SK-N-SH (cell line): ENCODE results near the gene ST6GALNAC6. TPM values are rescaled to one million over a fixed set of nuclear protein-coding genes. Genes with fewer than 3 reads are reported as not detected.

Experiments
- CTCF ChIA-PET: fragments of 300-600, 350-600 bp; formaldehyde crosslinking; extraction: SDS; loops from one replicate; lab custom pipeline; 2021; lab: Yijun Ruan, JAX
- POLR2A ChIA-PET: fragments of 350-600 bp; sonication (Branson Sonifier 250); formaldehyde crosslinking; extraction: SDS; loops from one replicate; lab custom pipeline; 2020; ENCODE audit warnings: antibody characterized with exemption, inconsistent platforms; lab: Yijun Ruan, JAX
- DNase-seq: peaks from one replicate; pipeline ENCODE4 v3.0.0; 2012
- H2AFZ ChIP-seq: fragments of 200-600 bp; sonication (generic); 2 replicates; pipeline ENCODE4 v1.8.1; 2016; ENCODE audit warnings: antibody characterized with exemption, mild to moderate bottlenecking, low read depth
- H3F3A ChIP-seq: fragments of 200-600 bp; sonication (generic); replicated peaks from 2 replicates; pipeline ENCODE3; 2016; ENCODE audit warnings: antibody characterized with exemption, mild to moderate bottlenecking; ENCODE audit not compliant: insufficient read depth
- H3K27ac ChIP-seq, 2 experiments: fragments of 200-500 bp in 1 of 2; fragments of 200-600 bp in 1 of 2; sonication (Bioruptor generic) in 1 of 2; sonication (generic), shearing (Covaris generic) in 1 of 2; 2 replicates each; pipeline versions ENCODE4 v1.5.1 to v1.6.1; 2014 to 2016; ENCODE audit warnings: low read depth in 2 of 2, inconsistent platforms in 1 of 2, low read length in 1 of 2, mild to moderate bottlenecking in 1 of 2, mixed read lengths in 1 of 2
- H3K27me3 ChIP-seq: fragments of 200-600 bp; sonication (generic), shearing (Covaris generic); 2 replicates; pipeline ENCODE4 v1.6.1; 2016; ENCODE audit warnings: mixed run types; ENCODE audit not compliant: insufficient read depth
- H3K36me3 ChIP-seq, 2 experiments: fragments of 200-500 bp in 1 of 2; fragments of 200-600 bp in 1 of 2; sonication (Bioruptor generic) in 1 of 2; sonication (generic) in 1 of 2; replicated peaks in 1 of 2; 2 replicates each; pipeline versions ENCODE3 to v1.5.1; 2014 to 2016; ENCODE audit warnings: low read length in 1 of 2, mild to moderate bottlenecking in 1 of 2; ENCODE audit not compliant: insufficient read depth in 2 of 2, control insufficient read depth in 1 of 2
- H3K4me1 ChIP-seq, 2 experiments: fragments of 200-500 bp in 1 of 2; fragments of 200-600 bp in 1 of 2; sonication (Bioruptor generic) in 1 of 2; sonication (generic), shearing (Covaris generic) in 1 of 2; 2 replicates each; pipeline versions ENCODE4 v1.5.1 to v1.6.1; 2014 to 2016; ENCODE audit warnings: low read depth in 1 of 2, low read length in 1 of 2, mixed run types in 1 of 2; ENCODE audit not compliant: insufficient read depth in 2 of 2, control insufficient read depth in 1 of 2
- H3K4me2 ChIP-seq: fragments of 200-600 bp; sonication (generic), shearing (Covaris generic); 2 replicates; pipeline ENCODE4 v1.6.1; 2017; ENCODE audit warnings: mixed run types
- H3K4me3 ChIP-seq, 2 experiments: fragments of 200-500 bp in 1 of 2; fragments of 200-600 bp in 1 of 2; sonication (Bioruptor generic) in 1 of 2; sonication (generic), shearing (Covaris generic) in 1 of 2; 2 replicates each; pipeline versions ENCODE4 v1.5.1 to v1.8.1; 2014 to 2016; ENCODE audit warnings: low read depth in 2 of 2, inconsistent platforms in 1 of 2, low read length in 1 of 2, mild to moderate bottlenecking in 1 of 2, mixed read lengths in 1 of 2, moderate library complexity in 1 of 2
- H3K79me2 ChIP-seq: fragments of 200-600 bp; sonication (generic); 2 replicates; pipeline ENCODE4 v1.8.1; 2017; ENCODE audit warnings: mild to moderate bottlenecking; ENCODE audit not compliant: insufficient read depth
- H3K9ac ChIP-seq: fragments of 200-600 bp; sonication (generic); 2 replicates; pipeline ENCODE4 v1.6.1; 2017; ENCODE audit warnings: mixed run types
- H3K9me2 ChIP-seq: fragments of 200-600 bp; sonication (generic); 2 replicates; pipeline ENCODE4 v1.6.1; 2017; ENCODE audit warnings: mixed run types
- H3K9me3 ChIP-seq: fragments of 200-600 bp; sonication (generic); 2 replicates; pipeline ENCODE4 v1.6.1; 2017; ENCODE audit warnings: mixed run types, mild to moderate bottlenecking, moderate library complexity
- H4K20me1 ChIP-seq: fragments of 200-600 bp; sonication (generic); 2 replicates; pipeline ENCODE4 v1.6.1; 2017; ENCODE audit warnings: mild to moderate bottlenecking, mixed run types; ENCODE audit not compliant: insufficient read depth
- CTCF ChIP-seq: fragments of 200-600 bp; sonication (generic); IDR thresholded peaks from 2 replicates; pipeline ENCODE4 v1.6.1; 2017; ENCODE audit warnings: antibody characterized with exemption, mild to moderate bottlenecking, moderate library complexity
- FOSL2 ChIP-seq: IDR thresholded peaks from 2 replicates; pipeline ENCODE4 v1.4.0; 2012; ENCODE audit warnings: low read depth, mild to moderate bottlenecking, moderate library complexity, borderline replicate concordance
- MXI1 ChIP-seq: IDR thresholded peaks from 2 replicates; pipeline ENCODE4 v1.6.1; 2012; ENCODE audit warnings: mild to moderate bottlenecking, low read depth, low read length, improper control_type of control experiment
- SIN3A ChIP-seq: IDR thresholded peaks from 2 replicates; pipeline ENCODE4 v1.6.1; 2012; ENCODE audit warnings: low read depth, mild to moderate bottlenecking, low read length, moderate library complexity, borderline replicate concordance
- TEAD4 ChIP-seq: IDR thresholded peaks from 2 replicates; pipeline ENCODE4 v1.4.0; 2012; ENCODE audit warnings: mild to moderate bottlenecking, borderline replicate concordance; ENCODE audit not compliant: insufficient read depth
- USF2 ChIP-seq: fragments of 150-350 bp; IDR thresholded peaks from 2 replicates; pipeline ENCODE4 v1.6.1; 2017; ENCODE audit warnings: antibody characterized with exemption, low read length, low read depth, borderline replicate concordance
- WGBS: methylation state at CpG from one replicate; pipeline ENCODE4 v1.1.6; 2017; ENCODE audit warnings: low lambda C conversion rate; 5-methylcytosine and 5-hydroxymethylcytosine counted together
- polyA plus RNA-seq, 3 experiments: library from polyadenylated mRNA; depleted of rRNA; stranded (reverse); fragments of >200 nt; gene quantifications; 2 replicates each; pipeline ENCODE4 v1.2.3, GENCODE V29; 2012

Gene ST6GALNAC6
- polyA plus RNA-seq, 1 of the 3 experiments (the other 2 are of a cell fraction) = 34.8 TPM

DNA sequence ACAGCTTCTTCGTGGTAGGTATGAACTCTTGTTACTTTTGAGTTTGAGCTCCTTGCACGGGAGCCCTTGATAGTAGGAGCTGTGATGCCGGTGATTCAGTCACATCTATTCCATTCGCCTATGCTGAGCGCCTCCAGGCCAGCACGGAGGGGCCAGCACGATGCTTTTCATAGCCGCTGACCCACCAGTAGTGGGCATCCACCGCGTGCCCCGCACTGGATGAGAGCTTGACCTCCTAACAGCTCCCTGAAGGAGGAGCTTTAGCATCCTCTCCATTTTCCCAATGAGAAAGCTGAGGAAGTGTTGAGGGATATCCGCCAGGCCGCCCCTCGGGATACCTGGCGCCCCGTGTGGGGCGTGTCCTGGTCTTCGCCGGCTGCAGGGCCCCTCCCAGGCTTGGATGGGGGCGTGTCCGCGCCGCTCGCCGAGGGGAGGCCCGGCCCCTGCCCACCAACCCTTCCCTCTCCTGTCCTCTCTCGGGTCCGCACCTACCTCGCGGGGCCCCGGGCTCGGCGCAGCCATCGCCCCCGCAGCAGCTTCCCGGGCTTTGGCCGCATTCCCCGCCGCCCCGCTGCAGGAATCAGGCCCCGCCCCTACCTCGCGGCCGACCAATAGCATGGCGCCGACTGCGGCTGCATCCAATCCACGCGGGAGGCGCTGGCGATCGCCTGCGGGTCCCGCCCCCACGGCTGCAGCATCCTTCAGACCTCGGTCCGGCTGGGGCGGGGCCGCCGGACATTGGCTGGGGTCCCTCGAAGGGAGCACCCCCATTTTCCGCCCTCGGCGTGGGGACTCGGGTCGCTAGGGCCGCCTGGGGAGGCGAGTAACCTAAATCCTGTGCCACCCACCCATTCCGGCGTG lies 31.1 kb upstream of the ST6GALNAC6 start, which contains the start of gene PIP5KL1 (continued):
- TF ChIP-seq USF2 = no peak
- TF ChIP-seq MXI1 = peak; percentile 19; the same call in 1 of the 2 replicates

- H3K9me3 ChIP-seq = no peaks in the 10 kb centered on the region
- peaks cover 0 to 3% of the 10 kb centered on the region in 2 experiments for H3K36me3 ChIP-seq
- CTCF ChIA-PET = interaction anchor here (1.2 to 2.1 kb wide), 8 partner anchors 8 to 188 kb away, joined by 3 to 13 read pairs (median 7); no protein-coding TSS in a partner anchor
- no peak for DNase-seq
- no peak overlapping the region for H3K4me2 ChIP-seq
- POLR2A ChIA-PET = interaction anchor here (0.5 to 1.1 kb wide), 3 partner anchors 116 to 296 kb away, joined by 3 read pairs; no protein-coding TSS in a partner anchor
- 79% methylated on average over 2 of the region's 10 CpGs for WGBS
- H3K9me2 ChIP-seq = no peaks in the 10 kb centered on the region
- H3K27ac ChIP-seq = no peak overlapping the region
- no peak overlapping the region for H3K9ac ChIP-seq
- H3K79me2 ChIP-seq = peaks cover 15% of the 10 kb centered on the region; the same call in 1 of the 2 replicates
- no peaks in the 10 kb centered on the region for H3K27me3 ChIP-seq
- no peak overlapping the region for H2AFZ ChIP-seq
- peaks cover 5 to 23% of the 10 kb centered on the region in 2 experiments; a peak in 3 of 4 replicates for H3K4me1 ChIP-seq
- H3F3A ChIP-seq = peaks cover 26% of the 10 kb centered on the region
- no peak for TF ChIP-seq MXI1
- TF ChIP-seq SIN3A = no peak
- no peak for TF ChIP-seq FOSL2
- TF ChIP-seq CTCF = no peak
- no peak for TF ChIP-seq TEAD4
- TF ChIP-seq, all 33 proteins: peak for 0
- Histone ChIP-seq H4K20me1 (no peaks in the 10 kb centered on the region), H3K4me3 (no peak overlapping the region)
Observed at GRCh38 chr9:127929625-127929979, 30.2 kb upstream of the ST6GALNAC6 start.
